Gastrocnemius medialis (tissue), 4 donors: ENCODE results near the gene SLC17A1.

Source experiments
- CTCF ChIP-seq, 5 experiments: fragments of 450-650 bp in 3 of 5; fragments of 200-600 bp in 2 of 5; sonication (generic) in 2 of 5; IDR thresholded peaks in 4 of 5; conservative IDR thresholded peaks in 1 of 5; 1 replicate in 4 of 5; 2 replicates in 1 of 5; pipeline ENCODE4 v1.5.1; 2016 to 2019; ENCODE audit warnings: antibody characterized with exemption in 5 of 5, mild to moderate bottlenecking in 3 of 5, moderate library complexity in 3 of 5
- POLR2A ChIP-seq, 2 donors: fragments of 450-650 bp; IDR thresholded peaks; one replicate each; pipeline ENCODE4 v1.6.1; 2017; ENCODE audit warnings: antibody characterized with exemption in 2 of 2, mild to moderate bottlenecking in 2 of 2, moderate library complexity in 2 of 2

- TF ChIP-seq CTCF (IDR thresholded peaks at IDR 0.05 in 4 of 5, conservative IDR thresholded peaks at IDR 0.05 in 1 of 5) (no peak), POLR2A (IDR thresholded peaks at IDR 0.05) (no peak)
These were observed 75.2 kb downstream of the SLC17A1 start for GRCh38 chr6:25756382-25757363.
